Brain pericyte (primary cell): Measurements from ENCODE around the gene RPL27.

Experiments
- DNase-seq: peaks from one replicate; pipeline ENCODE4 v3.0.0-alpha.2; 2012; ENCODE audit warnings: low read depth, low spot score

RPL27 gene

GRCh38 chr17:43020789-43021740 lies 22.8 kb downstream of the RPL27 start:
- peak; percentile 29 for DNase-seq

GRCh38 chr17:43021741-43022512 lies 23.7 kb downstream of the RPL27 start, which contains the start of gene VAT1:
Gene VAT1 (minus strand): TSS chr17:43022385. CDS start chr17:43022322, 63 bp downstream.
- peak; percentile 47 for DNase-seq

DNA sequence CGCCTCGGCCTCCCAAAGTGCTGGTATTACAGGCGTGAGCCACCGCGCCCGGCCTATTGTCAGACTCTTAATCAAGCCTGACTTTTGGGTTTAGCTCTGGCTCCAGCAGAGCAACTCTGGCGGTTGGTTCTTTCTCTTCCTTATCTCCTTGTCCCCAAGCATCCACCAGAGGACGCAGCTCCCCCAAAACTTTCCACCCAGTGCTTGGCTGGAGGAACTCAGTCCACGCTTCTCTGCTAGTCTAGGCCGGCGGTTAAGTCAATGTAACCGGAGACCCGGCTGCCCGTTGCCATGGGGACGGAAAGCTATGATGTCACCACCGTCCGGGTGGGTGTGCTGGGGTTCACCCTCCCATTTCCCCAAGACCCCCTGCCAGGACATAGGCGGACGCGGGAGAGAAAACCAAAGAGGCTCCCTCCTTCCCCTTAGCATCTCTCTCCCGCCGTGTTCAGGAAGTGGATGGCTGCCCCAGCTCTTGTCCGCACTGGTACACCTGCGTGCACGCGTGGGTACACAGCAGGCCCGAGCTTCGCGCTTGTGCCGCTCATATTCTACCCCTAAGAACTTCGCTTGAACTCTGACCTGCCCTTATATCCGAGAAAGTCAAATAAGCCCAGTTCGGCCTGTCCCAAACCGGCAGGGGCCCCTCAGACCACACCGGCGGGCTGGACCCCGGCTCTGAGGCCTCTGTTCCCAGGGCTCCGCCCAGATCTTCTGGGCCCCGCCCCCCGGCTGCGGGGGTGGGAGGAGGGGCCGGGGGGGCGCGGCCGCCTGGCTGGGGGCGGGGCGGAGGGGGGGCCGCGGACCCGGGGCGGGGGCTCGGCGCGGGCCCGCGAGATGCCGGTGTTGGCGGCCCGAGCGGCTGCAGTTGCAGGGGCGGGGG lies 26.4 kb downstream of the RPL27 start, which contains the start of gene RND2:
Gene RND2 (plus strand): TSS at position 825 of the 883 bp plus-strand sequence. CDS start 117 bp downstream, outside the sequence.
- peak; percentile 83 for DNase-seq

DNA sequence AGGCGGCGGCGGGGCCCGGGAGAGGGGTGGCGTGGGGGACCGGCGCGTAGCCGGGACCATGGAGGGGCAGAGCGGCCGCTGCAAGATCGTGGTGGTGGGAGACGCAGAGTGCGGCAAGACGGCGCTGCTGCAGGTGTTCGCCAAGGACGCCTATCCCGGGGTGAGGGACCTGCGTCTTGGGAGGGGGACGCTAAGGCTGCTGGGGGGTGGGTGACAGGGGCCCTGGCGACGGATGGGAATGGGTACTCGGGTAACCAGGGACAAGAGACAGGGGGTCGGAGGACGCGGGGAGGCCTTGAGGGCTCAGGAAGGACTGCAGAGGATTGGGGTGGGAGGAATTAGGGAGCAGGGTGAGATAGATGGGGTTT lies 27.1 kb downstream of the RPL27 start:
- no peak for DNase-seq

DNA sequence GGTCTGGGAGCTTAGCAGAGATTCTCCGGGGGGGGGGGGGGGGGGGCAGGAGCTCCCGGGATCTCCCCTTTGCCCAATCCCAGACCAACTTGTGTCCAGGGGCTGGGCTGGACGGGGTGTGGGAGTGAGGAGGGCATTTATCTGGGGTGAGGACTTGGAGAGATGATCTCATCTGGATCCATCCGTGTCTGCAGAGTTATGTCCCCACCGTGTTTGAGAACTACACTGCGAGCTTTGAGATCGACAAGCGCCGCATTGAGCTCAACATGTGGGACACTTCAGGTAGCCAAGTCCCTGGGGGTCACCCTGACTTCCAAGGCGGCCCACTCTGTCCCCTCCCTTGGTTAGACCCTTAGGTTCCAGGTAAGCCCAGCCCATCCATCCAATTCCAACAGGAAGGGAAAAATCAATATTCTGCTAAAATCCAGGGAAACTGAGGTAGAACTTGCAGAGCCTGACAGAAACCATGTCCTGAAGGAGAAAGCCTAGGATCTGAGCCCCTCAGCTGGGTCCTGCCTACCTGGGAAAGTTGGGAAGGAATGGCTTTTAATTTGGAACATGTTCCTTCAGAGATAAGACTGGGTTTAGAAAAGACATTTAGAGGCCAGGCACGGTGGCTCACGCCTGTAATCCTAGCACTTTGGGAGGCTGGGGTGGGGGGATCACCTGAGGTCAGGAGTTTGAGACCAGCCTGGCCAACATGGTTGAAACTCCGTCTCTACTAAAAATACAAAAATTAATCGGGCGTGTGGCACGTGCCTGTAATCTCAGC lies 27.7 kb downstream of the RPL27 start:
- DNase-seq: no peak

- no peak for DNase-seq
These were observed 28.4 kb downstream of the RPL27 start for GRCh38 chr17:43026595-43026994.

DNA sequence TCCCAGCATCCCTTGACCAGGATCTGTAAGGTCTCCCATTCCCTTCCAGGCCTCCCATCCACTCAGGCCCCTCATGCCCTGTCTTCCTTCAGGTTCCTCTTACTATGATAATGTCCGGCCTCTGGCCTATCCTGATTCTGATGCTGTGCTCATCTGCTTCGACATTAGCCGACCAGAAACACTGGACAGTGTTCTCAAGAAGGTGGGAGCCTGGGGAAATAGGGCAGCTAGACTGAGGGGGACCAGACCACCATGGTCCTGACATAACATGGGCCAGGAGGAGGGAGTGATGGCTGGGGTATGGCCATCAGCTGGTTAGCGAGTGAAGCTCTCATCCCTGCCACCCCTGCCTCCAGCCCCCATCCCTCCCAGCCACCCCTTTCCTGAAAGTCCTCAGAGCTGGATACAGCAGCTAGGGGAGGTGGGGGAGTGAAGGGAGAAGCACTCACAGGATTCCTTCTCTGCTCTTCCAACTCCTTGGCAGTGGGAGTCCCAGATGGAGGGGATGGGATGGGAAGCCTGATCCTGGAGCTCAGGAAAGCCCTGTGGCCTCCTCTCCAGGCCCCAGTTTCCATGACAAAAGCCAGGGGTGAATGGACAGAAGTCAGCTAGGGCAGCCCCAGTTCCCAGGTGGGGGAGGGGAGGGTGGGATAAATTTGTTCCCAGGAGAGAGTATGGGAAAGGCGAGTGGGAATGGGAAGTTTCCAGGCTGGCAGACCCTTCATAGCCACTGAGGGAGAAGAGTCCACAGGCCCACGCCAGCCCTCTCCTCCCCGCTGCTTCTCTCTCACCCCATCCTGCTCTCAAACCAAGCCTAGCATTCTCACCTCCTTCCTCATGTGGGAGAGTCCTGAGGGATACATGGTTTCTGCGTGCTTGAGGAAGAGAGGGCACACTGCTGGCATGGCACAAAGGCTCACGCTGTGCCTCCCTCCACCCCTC lies 29.1 kb downstream of the RPL27 start:
- no peak for DNase-seq

DNA sequence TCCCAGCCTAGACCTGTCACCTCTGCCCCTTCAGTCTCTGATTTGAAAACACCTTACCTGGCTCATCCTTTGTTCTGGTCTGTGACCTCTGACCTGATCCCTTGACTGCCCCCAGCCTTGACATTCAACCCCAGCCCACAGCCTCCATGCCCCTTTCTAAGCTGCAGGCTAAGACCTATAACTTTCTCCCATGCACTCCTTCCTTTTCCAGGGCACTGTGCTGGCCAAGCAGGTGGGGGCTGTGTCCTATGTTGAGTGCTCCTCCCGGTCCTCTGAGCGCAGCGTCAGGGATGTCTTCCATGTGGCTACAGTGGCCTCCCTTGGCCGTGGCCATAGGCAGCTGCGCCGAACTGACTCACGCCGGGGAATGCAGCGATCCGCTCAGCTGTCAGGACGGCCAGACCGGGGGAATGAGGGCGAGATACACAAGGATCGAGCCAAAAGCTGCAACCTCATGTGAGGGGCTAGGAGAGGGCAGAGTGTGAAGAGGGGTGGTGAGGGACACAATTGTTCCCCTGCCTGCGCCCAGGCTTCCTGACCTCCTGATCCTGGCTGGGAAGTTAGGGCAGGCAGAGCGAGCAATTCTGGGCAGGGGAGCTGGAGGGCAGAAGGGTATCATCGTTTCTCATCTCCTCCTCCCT lies 30.1 kb downstream of the RPL27 start:
- no peak for DNase-seq

GRCh38 chr17:43030137-43030767 lies 32.0 kb downstream of the RPL27 start:
- DNase-seq: no peak

GRCh38 chr17:43031666-43032065 lies 33.4 kb downstream of the RPL27 start:
- DNase-seq: no peak

GRCh38 chr17:43033948-43034881 lies 36.0 kb downstream of the RPL27 start:
- DNase-seq: no peak

- no peak for DNase-seq
These were observed 36.7 kb downstream of the RPL27 start for GRCh38 chr17:43034894-43035293.

- no peak for DNase-seq
These were observed 41.4 kb downstream of the RPL27 start for GRCh38 chr17:43039646-43040045.

DNA sequence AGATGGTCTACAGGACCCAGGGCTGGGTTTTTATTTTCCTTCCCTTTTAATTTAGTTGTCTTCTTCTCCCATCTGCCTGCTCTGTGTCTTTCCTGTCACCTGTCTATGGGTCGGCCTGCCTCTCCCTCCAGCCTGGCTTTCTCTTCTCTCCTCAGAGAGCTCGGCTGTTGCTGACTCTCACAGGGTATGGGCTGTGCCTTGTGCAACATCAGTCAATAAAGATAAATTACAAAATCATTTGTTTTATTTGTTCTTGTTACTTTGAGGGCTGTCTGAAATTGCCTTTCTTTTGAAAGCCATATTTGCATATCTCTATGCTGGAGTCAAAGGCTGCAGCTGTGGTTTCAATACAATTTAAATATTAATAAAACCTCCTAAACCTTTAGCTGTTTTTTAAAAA lies 42.4 kb downstream of the RPL27 start:
- no peak for DNase-seq

- DNase-seq: no peak
These were observed 43.9 kb downstream of the RPL27 start for GRCh38 chr17:43042025-43042628.

DNA sequence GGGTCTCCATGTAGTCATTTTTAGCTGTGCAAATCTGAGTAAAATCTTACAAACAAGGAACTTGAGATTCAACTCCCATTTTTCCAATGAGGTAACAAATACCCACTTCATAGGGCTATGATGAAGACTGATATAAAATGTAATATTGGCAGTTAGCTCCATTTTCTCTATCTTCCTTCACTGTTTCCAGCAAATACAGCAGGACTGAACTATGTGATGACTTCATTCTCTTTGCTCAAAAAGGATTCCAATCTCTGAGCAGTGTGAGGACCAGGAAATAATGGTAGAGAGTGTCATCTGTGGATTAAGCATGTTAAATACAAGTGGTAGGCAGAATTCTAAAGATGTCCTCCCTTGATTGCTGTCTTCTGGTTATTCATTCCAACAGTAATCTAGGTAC lies 45.1 kb downstream of the RPL27 start:
- DNase-seq: no peak

- no peak for DNase-seq
These were observed 45.8 kb downstream of the RPL27 start for GRCh38 chr17:43044024-43044423.
